GM18517 (cell line): Measurements from ENCODE around the gene CFAP20DC.
"Not testable (repeated sequence)": the region's sequence is repeated elsewhere in the genome, so short reads cannot be mapped to it uniquely, and the experiment has no call there.

ENCODE experiments used
- ATAC-seq: cut with Tn5 transposase; IDR thresholded peaks from one replicate; pipeline ENCODE4 v1.9.1; 2021; ENCODE audit warnings: mild to moderate bottlenecking, moderate library complexity; ENCODE audit not compliant: unreplicated experiment

The CFAP20DC gene

GRCh38 chr3:58874795-58875194, 175.0 kb downstream of the CFAP20DC start:
- ATAC-seq, result peak; percentile 77

DNA sequence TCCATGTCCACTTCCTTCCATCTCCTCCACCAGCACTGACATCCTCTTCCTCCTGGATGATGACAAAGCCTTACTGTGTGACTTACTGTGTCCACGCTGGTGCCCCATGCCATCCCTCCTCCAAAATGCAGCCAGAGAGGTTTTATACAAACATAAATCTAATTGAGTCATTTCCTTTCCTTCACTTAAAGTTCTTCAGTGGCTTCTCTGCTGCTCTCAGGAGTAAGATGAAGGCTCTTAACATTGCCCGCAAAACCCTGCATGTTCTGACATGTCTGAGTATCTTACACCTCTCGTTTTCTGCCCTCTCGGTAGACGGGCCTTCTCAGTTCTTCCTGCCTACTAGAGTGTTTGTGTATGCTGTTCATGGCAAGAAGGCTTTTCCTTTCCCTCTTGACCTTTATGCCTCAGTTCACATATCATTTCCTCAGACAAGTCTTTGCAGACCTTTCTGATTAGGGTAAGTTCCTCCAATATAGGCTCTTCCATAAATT, 175.5 kb downstream of the CFAP20DC start:
- ATAC-seq, result peak; percentile 68

DNA sequence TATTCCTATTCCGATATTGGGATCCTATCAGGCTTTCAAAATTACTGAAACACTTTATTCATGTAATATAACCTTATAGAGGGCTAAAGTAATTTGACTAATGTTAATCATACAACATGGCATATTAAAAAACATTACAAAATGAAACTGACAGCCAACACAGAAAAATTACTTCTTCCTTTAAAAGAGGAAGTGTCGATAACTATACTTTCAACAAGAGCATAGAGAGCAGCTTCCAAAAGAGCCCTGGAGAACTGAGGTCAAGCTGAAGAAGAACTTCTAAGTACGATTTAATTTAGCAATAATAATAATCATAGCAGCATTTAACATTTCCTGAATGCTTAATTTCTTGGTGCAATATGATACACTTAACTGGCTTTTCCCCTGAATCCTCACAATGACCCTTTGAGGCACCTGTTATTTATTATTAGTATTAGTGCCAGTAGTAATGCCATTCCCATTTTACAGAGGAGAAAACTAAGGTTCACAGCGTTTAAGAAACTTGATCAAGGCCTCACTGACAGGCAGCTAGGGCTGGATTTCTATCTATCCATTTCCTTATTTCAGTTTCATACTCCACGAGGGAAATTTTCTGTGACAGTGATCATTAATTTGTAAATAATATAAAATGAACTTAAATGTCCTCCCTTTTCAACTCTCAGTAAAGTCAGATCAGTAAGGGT, 181.6 kb downstream of the CFAP20DC start:
- peak; percentile 80 for ATAC-seq

GRCh38 chr3:58867621-58868020, 182.2 kb downstream of the CFAP20DC start:
- no peak for ATAC-seq

DNA sequence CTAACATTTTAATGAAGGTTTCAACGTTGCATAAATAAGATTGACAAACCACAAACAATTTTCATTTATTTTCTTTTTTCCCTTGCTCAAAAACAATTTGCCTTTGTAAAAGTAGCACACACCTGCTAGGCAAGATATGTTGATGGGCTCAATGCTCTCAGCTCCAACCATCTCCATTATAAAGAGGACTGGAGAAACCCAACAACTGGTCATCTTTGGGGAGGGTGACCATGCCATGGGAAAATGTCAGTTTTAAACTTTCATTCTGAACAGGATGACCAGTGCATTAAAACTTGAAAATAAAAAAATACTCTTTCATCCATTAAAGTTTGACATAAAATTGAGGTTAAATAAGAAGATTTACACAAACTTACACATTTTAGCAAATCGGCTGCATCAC, 183.7 kb downstream of the CFAP20DC start:
- no peak for ATAC-seq

GRCh38 chr3:58864480-58864879, 185.3 kb downstream of the CFAP20DC start:
- no peak for ATAC-seq

- no peak for ATAC-seq
Observed at GRCh38 chr3:58863206-58863605, 186.6 kb downstream of the CFAP20DC start.

- ATAC-seq, result no peak
Observed at GRCh38 chr3:58861551-58861950, 188.3 kb downstream of the CFAP20DC start.

GRCh38 chr3:58858126-58858525, 191.7 kb downstream of the CFAP20DC start:
- ATAC-seq, result no peak

DNA sequence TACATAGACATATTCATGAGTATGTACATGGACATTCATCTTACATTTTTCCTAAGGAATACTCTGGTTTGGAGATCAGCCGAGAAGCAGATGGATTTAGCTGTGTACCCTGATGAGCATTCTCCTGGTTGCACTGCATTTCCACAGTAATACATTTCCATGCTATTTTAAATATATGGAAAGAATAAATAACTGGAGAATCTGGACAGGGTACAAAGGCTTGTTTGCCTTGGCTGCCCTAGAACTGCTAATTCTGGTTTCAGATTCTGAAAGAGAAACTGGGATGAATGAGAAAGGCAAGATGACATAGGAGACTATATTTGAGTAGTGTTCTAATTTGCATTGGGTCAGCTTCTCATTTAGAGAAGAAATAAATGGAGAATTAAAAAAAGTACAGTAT, 192.4 kb downstream of the CFAP20DC start:
- ATAC-seq, result no peak

DNA sequence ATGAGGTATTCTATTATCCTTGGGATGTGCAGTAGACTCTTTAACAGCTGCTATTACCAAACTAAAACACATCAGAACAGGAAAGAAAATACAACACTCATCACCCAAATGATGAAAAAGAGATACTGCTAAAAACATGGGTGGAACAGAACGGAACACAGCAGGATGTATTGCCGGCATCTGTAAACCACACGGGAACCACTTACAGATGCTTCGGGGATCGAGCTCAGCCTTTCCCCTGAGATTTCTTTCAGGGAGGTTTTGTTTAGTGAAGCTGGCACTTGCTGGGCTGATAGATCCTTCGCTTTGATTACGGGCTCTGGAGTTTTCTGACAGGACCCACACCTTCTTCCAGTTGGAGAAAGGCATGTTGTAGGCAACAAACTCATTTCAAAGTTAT, 201.0 kb downstream of the CFAP20DC start:
- ATAC-seq, result no peak

- not testable (repeated sequence) for ATAC-seq
Observed at GRCh38 chr3:58842050-58842747, 207.6 kb downstream of the CFAP20DC start.

DNA sequence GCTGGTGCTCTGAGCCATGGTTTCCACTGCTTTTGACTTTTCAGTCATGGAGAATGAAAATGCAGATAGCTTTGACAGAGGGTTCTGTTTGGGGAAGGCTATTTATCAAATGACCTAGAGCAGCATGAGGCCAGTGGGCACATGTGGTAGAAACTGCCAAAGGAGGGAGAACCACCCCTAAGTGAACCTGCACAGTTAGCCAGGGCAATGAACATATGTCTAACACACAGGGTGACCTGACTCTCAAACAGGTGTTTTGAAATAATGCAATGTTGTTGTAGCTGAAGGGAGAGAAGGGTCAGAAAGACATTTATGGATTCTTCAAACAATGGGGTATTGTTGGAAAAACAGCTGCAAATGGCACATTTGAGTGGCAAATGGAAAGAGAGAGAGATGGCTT, 208.9 kb downstream of the CFAP20DC start:
- ATAC-seq, result no peak

DNA sequence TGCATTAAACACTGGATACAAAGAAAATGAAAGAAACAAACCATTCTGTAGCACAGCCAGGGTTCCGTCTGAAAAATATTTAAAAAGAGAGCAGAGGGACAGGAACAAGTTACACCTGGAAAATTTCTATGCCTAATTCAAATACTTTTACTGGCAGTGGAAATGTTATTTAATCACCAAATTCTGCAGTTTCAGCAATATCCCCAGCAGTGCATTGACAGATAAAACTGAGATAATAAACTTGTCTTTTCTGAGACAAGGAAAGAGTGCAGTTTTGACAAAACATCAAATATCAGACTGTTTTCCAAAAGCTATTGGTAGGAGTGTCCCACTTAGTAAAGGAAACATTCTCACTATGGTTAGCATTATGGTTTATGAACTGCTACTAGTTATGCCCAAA, 209.9 kb downstream of the CFAP20DC start:
- no peak for ATAC-seq

DNA sequence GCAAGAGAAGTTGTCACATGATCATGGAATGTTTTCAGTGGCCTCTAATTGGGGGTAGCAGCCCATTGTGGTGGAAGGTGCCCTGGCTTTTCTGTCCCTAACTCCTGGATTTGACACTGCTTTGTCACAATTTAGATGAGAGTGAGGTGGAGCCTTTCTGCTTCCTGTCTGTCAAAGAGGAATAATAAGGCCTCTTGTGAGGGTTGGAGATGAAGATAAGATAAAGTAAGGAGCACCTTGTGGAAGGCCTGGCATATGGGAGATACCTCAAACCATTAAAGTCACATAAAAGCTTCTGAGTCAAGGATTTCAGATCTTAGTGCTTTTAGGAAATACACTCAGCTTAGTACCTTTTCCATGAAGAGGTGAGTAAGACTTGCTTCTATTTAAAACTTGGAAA, 210.6 kb downstream of the CFAP20DC start:
- ATAC-seq, result no peak

DNA sequence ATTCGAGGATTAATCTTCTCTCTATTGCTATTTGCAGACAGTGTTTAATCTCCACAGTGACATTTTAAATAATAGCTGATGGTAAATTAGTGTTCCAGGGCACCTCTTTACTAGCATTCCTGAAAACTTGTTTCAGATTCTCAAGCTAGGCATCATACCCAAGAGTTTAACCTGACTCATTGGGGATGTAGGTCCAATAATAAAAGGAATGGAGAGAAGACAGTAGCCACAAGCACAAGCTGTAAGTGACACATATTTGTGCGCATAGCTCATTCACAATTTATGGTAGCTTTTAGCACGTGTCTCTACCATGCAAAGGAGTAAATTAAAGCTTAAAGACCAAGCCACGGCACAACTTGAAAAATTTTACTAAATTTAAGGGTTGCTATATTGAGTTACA, 212.0 kb downstream of the CFAP20DC start:
- ATAC-seq, result no peak

GRCh38 chr3:58837141-58837843, 212.5 kb downstream of the CFAP20DC start:
- no peak for ATAC-seq

- ATAC-seq, result no peak
Observed at GRCh38 chr3:58835086-58835485, 214.7 kb downstream of the CFAP20DC start.

GRCh38 chr3:58833491-58833890, 216.3 kb downstream of the CFAP20DC start:
- ATAC-seq, result no peak

- no peak for ATAC-seq
Observed at GRCh38 chr3:58829321-58830000, 220.4 kb downstream of the CFAP20DC start.

GRCh38 chr3:58824777-58825176, 225.0 kb downstream of the CFAP20DC start:
- no peak for ATAC-seq
